Measurements from ENCODE around the gene BAZ2B.

DNA sequence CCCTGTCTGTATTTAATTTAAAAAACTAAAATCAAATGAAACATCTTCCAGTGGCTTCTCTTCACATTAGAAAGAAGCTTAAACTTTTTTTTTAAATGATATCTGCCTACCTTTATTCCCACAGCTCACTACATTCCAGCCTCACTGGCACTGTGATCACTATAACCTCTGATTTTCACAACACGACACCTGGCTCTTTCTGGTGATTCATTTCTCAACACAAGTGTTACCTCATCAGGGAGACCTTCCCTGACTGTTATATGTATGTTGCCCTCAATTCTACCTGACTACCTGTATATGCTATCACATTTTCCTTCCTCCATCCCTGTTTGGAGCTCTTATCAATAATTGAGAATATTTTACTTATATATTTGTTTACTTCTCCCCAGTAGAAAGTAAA lies 76.6 kb downstream of the BAZ2B start:
- TF ChIP-seq TSHZ2 (CRISPR knock-in tag; IDR thresholded peaks at IDR 0.05) (no peak), ZC3H10 (CRISPR knock-in tag; IDR thresholded peaks at IDR 0.05) (no peak), TOX (CRISPR knock-in tag; IDR thresholded peaks at IDR 0.05; ENCODE audit: borderline replicate concordance) (no peak), ISL1 (CRISPR knock-in tag; IDR thresholded peaks at IDR 0.05) (no peak), BACH2 (CRISPR knock-in tag; IDR thresholded peaks at IDR 0.05; ENCODE audit: borderline replicate concordance) (no peak), ZNF8 (CRISPR knock-in tag; IDR thresholded peaks at IDR 0.05) (no peak), ZFP30 (CRISPR knock-in tag; IDR thresholded peaks at IDR 0.05) (no peak), ZFP3 (CRISPR knock-in tag; IDR thresholded peaks at IDR 0.05) (no peak), ARNTL (CRISPR knock-in tag; IDR thresholded peaks at IDR 0.05; ENCODE audit: borderline replicate concordance, low read depth) (no peak), ZNF70 (CRISPR knock-in tag; IDR thresholded peaks at IDR 0.05) (no peak)
- TF ChIP-seq, protein P1, sequence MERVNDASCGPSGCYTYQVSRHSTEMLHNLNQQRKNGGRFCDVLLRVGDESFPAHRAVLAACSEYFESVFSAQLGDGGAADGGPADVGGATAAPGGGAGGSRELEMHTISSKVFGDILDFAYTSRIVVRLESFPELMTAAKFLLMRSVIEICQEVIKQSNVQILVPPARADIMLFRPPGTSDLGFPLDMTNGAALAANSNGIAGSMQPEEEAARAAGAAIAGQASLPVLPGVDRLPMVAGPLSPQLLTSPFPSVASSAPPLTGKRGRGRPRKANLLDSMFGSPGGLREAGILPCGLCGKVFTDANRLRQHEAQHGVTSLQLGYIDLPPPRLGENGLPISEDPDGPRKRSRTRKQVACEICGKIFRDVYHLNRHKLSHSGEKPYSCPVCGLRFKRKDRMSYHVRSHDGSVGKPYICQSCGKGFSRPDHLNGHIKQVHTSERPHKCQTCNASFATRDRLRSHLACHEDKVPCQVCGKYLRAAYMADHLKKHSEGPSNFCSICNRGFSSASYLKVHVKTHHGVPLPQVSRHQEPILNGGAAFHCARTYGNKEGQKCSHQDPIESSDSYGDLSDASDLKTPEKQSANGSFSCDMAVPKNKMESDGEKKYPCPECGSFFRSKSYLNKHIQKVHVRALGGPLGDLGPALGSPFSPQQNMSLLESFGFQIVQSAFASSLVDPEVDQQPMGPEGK (CRISPR knock-in tag; IDR thresholded peaks at IDR 0.05; ENCODE audit: borderline replicate concordance), result no peak
- TF ChIP-seq, protein P2, sequence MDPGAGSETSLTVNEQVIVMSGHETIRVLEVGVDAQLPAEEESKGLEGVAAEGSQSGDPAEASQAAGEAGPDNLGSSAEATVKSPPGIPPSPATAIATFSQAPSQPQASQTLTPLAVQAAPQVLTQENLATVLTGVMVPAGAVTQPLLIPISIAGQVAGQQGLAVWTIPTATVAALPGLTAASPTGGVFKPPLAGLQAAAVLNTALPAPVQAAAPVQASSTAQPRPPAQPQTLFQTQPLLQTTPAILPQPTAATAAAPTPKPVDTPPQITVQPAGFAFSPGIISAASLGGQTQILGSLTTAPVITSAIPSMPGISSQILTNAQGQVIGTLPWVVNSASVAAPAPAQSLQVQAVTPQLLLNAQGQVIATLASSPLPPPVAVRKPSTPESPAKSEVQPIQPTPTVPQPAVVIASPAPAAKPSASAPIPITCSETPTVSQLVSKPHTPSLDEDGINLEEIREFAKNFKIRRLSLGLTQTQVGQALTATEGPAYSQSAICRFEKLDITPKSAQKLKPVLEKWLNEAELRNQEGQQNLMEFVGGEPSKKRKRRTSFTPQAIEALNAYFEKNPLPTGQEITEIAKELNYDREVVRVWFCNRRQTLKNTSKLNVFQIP (CRISPR knock-in tag; IDR thresholded peaks at IDR 0.05; ENCODE audit: borderline replicate concordance, low read depth), result no peak

Measured in SK-N-SH treated with all-trans-retinoic acid at 6 μM for 48 hours (cell line).